Iris pigment epithelial cell (primary cell): Measurements from ENCODE around the gene CNTNAP5.

Source experiments
- DNase-seq: peaks from one replicate; pipeline ENCODE4 v3.0.0-alpha.2; 2011; ENCODE audit warnings: low read depth

CNTNAP5 gene

GRCh38 chr2:124025171-124025580 is at the start of gene CNTNAP5:
Gene CNTNAP5 (plus strand): TSS chr2:124025287. CDS start chr2:124025651, 364 bp downstream.
- DNase-seq = peak; percentile 19

DNA sequence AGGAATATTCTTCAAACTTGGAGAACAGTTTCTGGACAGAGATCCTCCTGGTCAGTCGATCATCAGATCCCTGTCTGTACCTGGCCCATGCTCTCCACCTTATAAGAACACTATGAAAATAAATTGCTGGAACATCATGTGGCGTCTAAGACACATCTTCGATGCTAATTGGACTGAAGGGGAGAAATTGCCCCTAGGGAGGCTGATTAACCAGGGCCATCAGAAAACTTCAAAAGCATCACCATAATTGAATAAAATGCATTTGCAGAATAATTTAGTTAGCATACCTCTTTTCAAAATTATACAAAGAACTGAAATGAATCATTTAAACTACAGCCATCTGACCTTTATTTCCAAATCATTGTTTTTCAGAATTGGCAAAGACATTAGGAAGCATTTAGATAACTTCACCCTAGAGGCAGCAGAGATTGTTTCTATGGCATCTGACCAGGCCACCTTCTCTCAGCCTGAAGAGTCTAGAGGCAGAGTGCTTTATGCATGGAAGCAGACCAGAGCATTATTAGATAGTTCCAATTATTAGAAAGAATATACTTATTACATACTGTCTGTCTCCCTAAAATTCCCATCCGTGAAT is 48.9 kb upstream of the CNTNAP5 start:
- no peak for DNase-seq

DNA sequence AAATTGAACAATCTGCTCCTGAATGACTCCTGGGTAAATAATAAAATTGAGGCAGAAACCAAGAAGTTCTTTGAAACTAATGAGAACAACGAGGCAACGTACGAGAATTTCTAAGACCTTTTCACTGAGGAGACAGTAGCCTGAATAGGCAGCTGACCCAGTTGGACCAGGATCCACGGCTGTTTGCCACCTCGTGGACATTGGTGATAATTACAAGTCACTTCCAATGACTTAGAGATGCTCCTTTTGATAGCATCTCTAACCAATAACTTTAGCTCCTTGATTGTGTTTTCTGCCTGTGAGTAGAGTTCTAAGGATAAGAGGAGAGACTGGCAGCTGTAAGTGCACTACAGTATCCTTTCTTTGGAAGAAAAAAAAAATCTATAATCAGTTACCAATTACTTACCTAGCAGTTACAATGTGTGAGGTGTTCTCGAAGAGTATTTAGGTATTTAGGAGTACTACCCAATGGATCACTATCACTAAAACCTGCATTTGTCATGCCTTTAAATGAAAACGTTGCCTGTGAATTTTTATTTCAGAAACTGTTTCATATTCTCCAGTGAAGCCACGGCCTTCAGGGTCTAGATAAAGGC is 31.3 kb upstream of the CNTNAP5 start:
- peak; percentile 22 for DNase-seq

DNA sequence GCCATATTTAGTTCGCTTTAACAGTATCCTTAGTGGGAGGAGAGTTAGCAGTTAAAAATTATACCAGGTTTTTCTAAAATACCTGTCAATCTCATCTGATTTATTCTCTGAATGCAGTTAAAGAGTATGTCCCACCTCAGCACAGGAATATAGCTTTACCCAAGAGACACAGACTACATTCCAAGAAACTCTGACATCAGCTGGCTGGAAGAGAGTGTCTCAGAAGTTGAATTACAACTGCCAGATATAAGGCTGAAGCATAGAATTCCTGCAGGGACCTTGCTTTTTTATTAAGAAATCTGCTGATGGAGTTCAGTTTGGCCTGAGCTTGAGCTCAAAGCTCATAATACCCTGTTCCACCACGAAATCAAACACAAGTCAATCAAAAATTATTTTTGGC is 25.4 kb upstream of the CNTNAP5 start:
- no peak for DNase-seq

- no peak for DNase-seq
These were observed 23.2 kb upstream of the CNTNAP5 start for GRCh38 chr2:124001696-124002430.

- DNase-seq = no peak
These were observed 6.2 kb upstream of the CNTNAP5 start for GRCh38 chr2:124018890-124019289.

DNA sequence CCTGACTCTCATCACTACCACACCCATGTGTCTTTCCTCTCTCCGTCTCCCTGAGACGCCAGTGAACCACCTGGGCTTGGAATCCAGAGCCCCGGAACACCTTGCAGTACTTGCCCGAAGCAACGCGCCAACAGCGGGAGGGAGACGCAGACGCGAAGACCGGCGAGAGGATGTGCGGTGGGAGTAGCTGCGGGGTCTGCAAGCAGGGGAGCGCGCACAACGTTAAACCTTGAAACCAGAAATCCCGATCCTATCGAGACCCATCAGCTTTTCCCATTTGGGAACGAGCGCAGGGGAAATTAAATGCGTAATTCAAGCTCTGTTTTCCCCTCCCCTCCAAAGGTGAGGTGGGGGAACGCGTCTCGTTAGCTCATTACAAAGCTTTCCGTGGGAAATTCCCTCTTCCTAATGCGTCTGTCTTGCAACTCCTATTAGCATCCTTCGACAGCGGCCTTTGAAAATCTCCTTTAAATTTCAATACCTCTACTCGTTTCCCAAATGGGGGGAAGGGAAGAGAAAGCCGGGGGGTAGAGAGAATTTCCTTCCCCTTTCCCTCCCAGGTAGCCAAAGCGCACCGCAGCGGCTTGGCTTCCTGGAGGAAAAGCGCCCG is 421 bp upstream of the CNTNAP5 start:
- DNase-seq = no peak

DNA sequence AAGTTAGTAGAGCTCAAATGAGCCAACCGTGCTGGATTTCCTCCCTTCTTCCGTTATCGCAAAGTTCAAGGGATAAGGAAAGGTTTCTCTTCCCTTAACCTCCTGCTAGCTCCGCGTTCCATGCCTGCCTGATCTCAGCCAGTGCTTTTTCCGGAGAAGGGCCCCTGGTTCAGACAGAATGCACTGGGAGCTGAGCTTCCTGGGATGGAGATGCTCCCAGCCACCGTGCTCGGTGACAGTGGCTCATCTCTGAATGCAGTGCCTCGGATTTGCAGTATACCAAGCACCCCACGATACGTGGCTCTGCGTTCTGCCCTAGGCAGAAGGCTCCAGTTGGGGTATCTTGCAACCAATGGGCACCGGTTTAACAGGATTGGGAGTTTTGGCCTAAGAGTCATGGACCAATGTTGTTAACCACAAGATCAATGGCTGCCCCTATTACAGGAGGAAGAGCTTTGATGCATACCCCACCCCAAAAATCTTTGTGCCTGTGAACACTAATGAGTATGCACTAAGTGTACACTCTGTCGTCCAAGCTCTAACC is 876 bp downstream of the CNTNAP5 start:
- no peak for DNase-seq

DNA sequence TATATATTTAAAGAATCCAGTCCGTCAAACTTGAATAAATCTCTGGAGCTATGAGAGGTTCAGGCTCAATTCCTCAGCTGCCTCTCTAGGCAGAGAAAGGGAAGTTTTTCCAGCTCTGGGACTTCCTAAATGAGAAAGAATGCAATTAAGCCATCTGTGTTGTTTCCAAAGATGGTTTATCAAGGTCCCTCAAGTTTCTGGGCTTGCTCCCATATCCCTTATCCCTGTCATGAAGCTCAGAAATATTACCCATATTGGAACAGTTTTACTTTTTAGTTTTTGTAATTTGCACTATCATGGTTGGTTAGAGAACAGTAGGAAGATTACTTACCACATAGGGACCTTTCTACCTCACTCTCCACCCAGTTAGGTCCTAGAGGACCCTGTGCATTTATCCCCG is 1.4 kb downstream of the CNTNAP5 start:
- DNase-seq = no peak

DNA sequence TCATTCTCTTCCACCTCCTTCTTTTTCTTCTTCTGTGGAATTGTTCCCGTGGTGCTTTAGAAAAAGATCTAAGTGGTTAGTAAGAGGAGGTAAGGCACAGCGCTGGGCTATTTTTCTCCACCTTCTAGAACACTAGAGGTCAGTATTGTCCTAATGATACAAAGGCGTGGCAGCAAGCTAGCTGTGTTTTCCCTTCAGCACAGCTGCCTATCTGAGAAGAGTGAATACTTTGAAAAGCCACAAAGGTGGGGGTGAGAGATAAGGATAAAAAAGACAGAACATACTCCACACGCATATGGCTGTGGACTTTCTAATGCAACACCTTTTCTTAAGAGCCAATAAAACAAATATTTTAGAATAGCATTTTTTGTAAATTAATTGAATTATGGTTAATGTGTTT is 2.1 kb downstream of the CNTNAP5 start:
- DNase-seq = peak; percentile 51

GRCh38 chr2:124032799-124033198 is 7.7 kb downstream of the CNTNAP5 start:
- DNase-seq = no peak

DNA sequence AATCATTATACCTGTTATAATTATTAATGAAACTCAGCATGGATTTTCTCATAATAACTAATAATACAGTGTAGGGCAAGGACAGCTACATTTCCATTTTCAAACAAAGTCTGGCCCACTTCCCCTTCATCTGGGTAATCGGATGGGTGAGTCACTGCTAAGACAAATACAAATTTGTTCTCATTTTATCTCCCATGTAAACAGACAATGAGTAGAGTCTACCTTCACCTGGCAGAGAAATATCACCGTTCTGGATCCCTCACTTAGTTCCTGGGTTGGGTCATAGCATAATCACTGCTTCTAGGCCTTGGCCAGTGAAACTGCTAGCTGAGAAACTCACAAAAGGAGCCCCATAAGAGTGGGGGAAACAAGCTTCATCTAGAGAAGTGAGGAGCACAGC is 9.2 kb downstream of the CNTNAP5 start:
- DNase-seq = no peak

DNA sequence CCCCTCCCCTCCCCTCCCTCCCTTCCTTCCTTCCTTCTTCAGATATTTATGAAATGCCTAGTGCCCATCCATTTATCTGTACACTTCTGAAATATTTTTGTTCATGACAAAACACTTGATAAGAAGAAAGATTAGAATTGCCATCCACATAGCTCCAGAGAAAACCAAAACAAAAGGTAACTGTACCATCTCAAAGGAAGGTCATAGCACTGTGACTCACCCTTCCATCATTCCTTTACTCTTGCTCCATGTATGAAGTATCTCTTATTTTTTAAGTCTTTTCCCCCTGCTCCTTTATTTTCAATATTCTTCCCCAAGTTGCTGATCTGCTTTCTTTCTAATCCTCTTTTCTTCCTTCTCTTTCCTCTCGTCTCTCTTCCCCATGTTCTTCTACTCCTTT is 9.9 kb downstream of the CNTNAP5 start:
- no peak for DNase-seq

- no peak for DNase-seq
These were observed 13.9 kb downstream of the CNTNAP5 start for GRCh38 chr2:124039032-124039431.

DNA sequence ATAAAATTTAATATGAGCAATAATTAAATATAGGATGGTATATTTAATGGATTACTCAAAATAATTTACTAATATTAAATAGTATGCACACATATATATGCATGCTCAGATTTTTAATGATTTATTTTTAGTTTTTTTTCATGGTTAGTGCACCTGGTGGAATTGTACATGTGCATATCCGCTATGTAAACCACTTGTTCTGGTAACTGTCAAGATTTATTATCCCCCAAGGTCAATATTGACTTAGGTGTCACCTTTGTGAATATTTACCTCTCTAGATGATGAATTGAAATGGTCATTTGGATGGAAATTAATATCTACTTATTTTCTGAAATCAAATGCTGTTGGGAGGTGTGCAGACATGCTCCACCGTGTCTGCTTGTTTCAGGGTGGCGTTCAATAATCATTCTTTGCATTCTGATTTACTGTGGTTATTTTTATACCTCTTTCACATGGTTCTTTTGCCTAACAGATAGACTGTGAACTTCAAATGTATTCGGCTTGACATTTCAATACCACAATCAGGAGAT is 14.7 kb downstream of the CNTNAP5 start:
- DNase-seq = no peak

- DNase-seq = no peak
These were observed 20.8 kb downstream of the CNTNAP5 start for GRCh38 chr2:124045894-124046293.

- no peak for DNase-seq
These were observed 21.2 kb downstream of the CNTNAP5 start for GRCh38 chr2:124046332-124046731.

- DNase-seq = no peak
These were observed 23.0 kb downstream of the CNTNAP5 start for GRCh38 chr2:124048102-124048501.

GRCh38 chr2:124048664-124049063 is 23.6 kb downstream of the CNTNAP5 start:
- no peak for DNase-seq

- DNase-seq = no peak
These were observed 24.0 kb downstream of the CNTNAP5 start for GRCh38 chr2:124049136-124049535.

DNA sequence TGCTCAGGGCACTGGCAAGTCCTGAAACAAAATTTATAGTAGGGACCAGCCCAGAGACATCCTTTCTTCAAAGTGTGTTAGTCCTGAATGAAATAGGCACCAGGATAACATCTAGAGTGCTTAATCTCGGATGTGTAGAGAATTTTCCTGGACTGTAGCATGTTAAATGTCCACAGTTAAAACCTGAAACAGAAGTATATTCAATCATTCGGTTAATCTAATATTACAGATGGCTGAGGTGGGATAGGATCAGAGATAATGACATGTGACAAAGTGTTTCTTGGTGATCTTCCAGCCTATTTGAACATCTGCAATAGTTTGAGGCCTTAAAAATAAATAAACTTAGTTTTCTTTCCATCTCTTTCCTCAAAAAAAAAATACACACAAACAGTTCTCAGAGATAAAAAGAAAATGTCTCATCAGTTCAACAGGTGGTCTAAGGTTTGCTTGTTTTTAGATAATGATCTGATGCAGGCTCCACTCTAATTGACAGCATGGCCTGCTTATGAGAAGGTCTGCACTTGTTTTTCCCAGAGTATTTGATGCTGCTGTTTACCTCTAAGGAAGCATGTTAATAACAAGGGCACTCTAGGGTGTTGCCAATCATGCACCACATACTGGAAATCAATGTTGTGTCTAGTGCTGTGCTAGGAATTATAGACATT is 25.9 kb downstream of the CNTNAP5 start:
- no peak for DNase-seq

DNA sequence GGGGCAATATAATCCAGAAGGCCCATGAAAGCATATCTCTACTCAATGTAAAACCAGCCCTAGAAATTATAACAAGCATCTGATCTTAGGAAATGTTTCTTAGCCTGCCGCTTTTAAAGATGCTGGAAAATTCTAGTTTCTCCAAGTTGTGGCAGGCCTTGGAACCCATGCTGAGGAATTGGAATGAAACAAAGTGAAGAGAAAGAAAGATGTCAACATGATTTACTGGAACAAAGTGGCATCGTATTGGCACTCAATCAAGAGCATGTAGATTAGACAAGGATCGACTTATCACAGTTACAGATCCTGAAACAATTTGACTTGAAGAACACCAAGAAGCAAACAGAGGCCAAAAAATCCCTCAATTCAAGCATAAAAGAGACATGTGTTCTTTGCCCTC is 28.7 kb downstream of the CNTNAP5 start:
- DNase-seq = no peak
